HG02970 (cell line): Measurements from ENCODE around the gene GREM2.

Source experiments
- ATAC-seq: cut with Tn5 transposase; IDR thresholded peaks from one replicate; pipeline ENCODE4 v1.9.1; 2021; ENCODE audit warnings: mild to moderate bottlenecking, moderate library complexity, moderate number of reproducible peaks; ENCODE audit not compliant: unreplicated experiment, low FRiP score

GREM2 gene

DNA sequence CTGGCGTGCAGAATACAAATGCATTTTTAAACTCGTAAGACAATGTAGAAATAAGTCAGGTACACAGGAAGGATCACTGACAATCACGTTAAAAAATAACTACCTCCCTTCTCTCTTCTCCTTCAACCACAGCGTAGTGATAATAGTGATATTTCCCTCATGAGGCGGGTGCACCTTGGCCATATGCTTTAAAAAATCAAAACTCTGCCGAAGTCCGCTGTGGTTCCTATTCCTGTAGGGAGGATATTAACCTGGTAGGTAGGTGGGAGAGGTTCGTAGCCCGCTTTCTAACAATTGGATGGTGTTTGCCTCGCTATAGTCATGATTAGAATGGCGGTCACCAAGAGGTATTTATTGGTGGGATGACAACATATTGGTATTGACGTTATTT, 732 bp downstream of the GREM2 start:
- ATAC-seq, result no peak

DNA sequence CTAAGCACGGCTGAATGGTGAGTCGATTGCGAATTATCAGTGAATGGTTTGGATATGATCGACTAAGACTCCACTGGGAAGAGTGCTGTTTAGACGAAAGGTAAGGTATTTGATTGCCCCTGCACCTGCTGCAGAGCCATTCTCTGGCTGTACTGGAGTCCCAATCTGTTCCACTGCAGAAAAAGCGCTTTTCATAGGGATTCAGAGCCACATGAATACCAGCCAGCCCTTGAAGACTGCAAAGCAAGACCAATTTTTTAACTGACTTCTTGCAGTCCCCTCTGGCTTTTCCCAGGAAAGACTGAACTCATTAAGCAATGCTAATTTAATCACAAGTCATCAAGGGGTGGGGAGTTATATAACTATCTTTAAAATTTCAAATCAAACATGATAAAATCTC, 1.3 kb downstream of the GREM2 start:
- no peak for ATAC-seq

DNA sequence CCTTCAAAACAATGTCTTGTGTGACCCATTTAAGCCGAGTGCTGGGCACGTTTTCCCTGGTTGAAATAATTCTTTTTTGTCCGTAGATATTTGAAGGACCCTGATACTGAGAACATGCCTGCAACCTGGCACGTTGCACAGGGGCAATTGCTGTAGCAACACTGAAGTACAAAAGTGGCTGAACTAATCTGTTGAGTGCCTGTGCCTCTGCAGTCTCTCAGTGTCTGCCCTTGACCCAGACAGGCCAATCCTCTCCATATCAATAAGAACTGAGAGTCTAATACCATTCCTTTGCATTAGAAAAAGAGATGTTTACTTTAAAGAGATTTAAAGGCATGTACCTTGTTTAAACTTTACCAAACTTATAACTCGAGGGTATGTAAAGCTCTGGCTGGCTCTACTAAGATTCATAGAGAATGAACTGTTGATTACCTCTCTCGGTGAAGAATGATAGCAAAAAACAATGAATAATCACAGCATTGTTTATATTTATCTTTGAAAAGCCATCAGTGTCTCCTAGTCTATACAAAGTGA, 2.4 kb downstream of the GREM2 start:
- ATAC-seq, result no peak

DNA sequence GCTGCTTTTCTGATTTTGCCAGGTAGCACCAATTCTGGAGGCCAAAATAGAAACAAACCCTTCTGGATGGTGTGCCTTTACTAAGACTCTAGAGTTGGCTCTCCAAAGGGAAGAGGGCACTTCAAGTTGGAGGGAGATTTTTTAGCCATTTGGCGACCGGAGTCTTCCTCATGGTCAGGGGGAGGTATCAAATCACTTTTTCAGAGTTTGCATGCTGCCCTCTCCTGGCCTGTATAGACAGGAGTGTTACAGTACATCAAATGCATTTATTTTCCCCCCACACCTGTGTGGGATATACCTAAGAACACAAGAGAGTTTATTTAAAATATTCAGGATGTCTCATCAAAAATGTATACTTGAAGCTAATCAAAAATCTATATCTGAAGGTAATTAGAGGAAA, 3.2 kb downstream of the GREM2 start:
- no peak for ATAC-seq

DNA sequence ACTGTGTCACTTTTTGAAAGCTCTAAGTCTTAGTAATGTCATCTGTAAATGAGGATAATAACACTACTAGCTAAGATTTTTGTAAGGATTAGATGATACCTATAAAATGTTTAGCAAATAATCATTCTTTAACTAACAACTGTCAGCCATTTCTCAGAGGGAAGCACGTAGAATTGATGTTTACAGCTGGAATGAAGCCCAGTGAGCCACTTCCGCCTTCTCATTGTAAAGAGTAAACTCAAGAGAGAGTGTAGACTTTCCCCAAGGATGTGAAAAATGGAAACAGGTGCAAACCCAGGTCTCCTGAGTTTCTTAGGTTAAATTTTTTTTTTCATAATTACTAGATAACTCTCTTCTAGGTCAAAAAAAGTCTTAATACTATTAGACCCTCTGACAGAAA, 4.9 kb downstream of the GREM2 start:
- no peak for ATAC-seq

DNA sequence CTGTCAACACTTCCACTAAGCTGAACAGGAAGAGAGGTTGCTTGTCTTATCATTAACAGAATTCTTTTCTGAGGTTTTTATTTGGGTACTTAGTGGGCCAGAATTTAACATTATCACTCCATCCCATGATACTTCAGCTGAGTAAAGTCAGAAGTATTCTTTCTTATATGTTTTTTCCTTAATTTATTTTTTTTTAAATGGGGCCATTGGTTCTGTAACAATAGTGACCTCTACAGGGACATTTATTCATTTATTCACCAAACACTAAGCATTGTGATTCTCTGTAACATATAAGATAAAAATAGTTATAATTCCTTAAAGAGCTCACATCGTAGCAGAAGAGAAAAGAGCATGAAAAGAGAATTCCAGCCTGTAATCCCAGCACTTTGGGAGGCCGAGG, 9.8 kb downstream of the GREM2 start:
- ATAC-seq, result no peak

DNA sequence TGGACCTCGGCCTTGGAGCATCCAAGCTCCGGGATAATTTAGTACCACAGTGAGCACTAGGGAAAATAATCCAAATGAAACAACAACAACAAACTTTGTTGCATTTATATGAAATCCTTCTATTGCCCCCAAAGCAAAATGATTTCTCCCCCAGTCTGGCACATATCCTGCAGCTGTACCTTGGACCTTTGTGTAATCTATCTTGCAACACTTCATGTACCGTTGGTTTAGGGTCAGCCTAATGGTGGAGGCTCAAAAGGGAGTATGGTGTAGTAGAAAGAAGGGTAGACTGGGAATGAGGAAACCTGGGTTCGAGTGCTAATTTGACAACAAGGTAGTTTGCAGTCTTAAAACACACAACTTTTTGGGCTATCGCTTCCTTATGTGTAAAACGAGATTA, 12.1 kb downstream of the GREM2 start:
- no peak for ATAC-seq

DNA sequence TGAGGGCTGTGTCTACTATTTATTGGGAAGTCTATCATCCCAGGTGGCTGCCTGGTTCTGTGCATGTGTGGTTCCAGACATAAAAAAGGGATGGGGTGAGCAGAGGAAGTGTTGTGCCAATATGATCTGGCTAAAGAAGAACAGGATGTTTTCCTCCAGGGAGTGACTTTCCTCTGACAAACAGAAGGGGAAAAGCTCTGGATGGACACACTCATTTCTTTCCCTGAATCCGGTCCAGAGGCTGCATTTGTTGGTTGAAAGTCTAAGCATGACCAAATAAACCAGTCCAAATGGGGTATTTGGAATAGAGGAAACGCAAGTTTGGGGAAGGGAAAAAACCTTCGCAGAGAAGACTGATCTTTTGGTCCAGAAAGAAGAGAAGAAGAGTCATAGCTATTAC, 12.7 kb downstream of the GREM2 start:
- no peak for ATAC-seq

DNA sequence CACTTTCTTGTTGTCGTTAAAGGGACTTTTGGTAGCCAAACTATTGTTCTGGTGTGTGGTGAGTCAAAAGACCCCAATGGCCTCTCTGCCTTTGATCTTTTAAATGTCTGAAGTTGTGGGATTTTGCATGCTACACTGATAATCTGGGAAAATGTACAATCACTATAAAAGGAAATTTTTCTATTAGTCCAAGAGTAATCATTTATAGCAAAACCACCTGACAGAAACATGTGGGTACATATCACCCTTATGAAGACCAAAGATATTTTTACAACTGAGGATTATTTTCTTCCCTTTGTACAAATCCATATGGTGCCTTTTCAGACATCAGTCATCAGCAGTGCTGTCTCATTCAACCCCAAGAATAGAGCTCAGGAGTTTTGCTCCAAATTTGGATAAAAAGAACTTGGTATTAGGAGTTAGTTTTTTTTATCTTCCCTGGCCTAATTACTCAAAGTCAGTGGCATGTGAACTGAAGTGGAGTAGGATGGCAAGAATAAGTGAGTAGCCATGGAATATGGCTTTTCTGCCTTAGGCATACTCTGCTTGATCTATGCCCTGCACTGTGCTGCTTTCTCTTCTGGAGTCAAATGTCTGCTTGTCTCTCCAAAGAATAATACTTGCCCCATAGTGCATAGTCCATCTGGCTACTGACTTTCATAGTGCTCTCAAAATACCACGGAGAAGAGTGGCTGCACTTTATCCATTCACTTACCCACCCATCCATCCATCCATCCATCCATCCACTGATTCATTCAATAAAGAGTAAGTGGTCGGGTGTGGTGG, 13.5 kb downstream of the GREM2 start:
- ATAC-seq, result no peak

DNA sequence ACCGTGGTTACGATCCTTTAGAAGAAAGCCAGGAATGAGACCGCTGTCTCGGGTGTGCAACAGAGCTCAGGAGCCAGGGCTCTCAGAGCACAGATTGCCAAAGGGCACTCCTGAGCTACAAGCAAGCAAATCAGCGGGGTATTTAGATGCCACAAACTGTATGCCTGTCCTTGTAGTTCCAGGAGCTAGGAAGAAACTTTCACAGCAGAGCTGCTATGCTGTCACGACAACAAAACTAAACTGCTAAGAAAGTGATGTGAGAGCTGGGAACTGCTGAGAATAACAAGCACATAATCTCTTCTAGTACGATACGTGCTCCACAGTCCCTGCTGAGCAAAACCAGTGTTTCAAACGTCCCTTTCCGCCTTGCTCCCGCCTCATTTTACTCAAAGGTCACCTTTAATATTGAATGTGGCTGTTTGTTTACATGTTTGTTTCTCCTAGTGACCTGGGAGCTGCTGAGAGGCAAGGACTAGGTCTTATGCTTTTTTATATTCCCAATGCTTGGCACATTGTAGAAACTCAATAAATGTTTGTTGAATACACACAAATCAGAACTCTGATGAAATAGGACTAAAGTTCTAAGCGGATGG, 14.7 kb downstream of the GREM2 start:
- ATAC-seq, result no peak

DNA sequence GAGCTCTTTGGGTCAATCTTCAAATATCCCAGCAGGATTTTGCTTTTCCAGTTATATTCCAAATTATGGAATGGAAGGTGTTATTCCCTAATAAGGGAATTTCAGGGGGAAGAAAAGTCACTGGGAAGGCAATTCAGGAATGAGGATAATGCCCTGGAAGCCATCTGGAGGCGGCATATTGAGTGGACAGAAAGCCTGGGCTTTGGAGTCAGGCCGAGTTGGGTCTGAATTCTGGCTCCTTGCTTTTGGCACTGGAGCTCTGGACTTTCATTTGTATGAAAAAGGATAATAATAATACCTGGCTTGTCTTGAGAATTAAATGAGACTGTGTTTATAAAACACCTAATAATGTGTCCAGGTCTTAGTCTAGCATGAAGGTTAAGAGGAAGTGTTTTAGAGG, 16.5 kb downstream of the GREM2 start:
- ATAC-seq, result no peak

DNA sequence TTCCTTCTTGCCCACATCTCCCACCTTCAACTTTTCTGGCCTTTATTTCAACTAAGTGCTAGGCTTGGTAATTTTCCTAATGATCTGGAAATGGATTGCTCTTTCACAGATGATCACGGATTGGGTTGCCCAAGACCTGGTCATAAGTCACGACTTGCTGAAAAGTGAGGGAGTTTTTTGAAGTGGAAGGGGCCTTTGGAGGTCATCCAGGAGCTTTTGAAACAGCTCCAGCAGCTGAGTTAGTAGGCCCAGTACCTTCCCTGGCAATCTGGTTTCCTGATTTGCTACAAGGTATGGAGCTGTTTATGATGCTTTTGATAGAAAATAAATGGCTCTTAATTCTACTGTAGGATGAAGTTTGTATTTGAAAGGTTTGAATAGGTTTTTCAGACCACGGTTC, 20.4 kb downstream of the GREM2 start:
- ATAC-seq, result no peak

DNA sequence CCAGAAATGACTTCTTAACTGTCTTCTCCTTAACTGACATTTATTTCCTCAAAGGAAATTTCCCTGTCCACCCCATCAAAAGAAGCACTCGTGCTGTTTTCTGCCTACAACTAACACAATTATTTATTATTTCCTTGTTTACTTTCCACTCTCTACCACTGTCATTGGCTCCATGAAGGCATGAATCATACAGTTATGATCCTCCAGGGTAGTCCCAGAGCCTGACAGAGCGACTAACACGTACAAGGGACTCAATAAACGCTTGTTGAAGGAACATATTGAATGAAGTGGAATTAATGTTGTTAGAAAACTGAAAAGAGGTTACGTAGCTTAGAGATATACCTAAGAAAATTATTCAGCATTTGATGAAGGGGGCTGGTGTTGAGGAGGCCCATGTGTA, 20.9 kb downstream of the GREM2 start:
- no peak for ATAC-seq

DNA sequence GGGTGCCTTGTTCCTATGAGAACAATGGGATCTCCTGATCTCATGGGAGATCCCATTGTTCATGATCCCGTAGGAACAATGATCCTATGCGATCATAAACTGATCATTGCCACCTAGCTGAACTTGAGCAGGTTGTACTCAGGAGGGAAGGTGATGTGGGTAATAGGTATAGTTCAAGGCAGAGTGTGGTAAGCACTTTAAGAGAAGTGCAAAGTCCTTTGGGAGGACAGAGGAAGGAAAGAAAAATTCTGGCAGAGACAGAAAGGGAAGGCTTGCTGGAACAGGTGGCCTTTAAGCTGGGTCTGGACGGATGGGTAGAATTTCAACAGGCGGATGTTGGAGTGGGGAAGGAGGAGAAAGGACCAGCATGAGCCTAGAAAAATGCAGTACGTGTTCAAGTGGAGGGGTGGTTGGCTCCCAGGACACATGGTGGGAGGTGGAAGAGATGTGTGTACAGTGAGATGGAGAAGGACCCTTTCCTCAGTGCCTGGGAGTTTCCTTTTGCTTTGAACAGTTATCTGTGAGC, 22.3 kb downstream of the GREM2 start:
- ATAC-seq, result no peak

DNA sequence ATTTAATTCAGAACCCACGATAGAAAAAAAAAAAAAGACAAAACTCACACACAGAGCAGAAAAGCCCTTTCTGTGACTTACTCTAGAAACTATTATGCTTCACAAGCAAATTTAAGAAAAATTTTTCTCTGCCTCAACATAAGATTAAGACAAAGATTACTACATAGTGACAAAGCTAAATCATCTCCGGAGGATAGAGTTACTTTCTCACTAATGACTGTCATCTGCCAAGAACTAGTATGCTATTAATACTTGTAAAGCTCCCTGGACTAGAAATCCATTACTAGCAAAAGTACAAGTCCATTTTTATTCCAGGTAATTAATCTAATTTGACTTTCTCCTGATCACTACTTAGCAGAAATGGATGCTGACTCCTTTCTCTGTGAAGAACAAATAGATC, 25.9 kb downstream of the GREM2 start:
- ATAC-seq, result no peak

DNA sequence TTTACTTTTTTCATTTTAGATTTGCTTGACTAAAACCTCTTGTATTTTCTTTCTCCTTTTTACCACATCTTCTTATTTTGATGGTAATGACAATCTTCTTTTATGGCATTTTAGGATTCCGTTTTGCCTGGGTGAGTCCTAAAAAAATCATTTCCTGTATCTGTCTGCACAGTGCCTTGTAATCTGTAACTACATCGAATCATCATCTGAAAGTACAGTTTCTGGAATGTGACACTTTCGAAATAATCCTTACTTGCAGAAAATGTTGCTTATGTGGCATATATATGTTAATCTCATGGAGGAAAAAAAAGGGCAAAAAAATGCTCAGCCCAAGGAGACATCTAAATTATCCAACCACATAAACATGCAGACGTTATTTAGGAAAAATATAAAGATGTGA, 29.0 kb downstream of the GREM2 start:
- no peak for ATAC-seq

DNA sequence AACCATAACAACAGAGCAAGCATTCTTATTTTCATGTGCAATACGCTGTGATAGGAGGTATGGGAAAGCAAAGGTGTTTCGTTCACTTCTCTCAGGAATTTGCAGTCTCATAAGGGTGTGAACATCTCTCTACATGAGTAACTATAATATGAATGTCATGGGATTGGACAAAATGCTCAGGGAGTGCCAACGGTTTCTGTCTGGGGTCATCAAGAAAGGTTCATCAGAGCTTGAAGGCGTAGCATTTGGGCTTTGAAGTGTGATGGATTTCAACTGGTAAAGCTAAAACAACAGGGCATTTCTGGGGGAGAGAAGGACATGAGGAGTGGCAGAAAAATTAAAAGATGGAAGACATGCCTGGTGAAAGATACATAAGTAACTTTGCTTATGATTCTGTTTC, 32.4 kb downstream of the GREM2 start:
- ATAC-seq, result no peak

DNA sequence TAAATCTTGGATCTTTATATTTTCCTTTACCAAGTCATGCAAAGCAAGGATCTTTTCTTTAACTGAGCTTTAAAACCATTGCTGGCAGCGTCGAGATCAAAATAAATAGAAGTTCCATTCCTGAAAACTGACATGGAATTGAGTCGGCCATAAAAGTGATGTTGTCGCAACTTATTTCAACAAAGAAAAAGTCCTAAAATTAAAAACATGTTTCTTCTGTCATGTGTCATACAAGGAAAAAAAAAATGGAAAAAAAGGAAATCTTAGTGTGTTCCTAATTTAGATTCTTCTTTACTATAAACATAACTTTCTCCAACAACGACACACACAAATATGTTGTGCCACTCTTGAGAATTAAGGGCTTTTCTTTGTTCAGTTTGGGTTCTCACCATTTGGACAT, 34.9 kb downstream of the GREM2 start:
- no peak for ATAC-seq

DNA sequence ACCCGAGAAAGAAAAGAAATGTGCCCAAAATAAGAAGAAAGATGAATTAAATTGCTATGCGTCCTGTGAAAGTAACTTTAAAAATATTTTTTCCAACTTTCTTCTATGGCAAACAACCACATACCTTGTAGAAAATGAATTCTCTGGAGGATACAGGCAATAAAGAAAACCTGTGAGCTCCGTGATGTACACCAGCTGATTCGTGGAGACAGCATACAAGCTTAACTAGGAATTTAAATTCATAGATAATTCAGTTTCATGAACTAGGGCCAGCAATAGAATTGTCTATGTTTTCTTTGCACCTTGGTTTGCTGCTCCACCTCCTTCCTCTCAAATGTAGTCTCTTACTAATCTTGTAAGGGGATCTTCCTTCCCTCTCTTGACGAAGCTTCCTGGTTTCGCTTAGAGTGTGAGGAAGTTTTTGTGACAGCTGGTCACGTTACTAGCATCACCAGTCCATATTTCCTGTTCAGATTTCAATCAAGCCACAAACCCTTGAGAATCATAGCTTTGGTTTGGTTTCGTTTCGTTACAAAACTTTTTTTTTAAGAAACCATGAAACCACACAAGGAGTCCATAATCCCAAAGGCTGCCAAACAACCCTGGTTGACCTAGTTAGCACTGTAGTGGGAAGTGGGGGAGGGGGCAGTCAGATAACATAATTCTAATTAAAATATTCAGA, 35.8 kb downstream of the GREM2 start:
- no peak for ATAC-seq

DNA sequence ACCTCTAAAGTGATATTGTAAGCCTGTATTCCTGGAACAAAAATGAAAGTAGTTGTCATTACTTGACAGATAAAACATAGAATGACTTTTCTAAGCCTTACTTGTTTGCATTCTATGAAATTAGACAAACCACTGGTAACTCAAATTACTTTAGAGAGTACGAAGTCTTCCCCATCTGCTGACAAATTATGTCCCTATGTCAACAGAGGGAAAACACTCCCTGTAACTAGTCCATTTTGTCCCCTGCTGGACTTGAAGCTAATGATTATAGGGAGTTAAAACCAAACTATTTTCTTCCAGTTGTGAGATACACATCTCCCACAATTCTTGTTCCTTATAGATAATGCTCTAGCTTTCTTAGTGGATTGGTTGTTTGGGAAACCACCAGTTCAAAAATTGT, 39.6 kb downstream of the GREM2 start:
- no peak for ATAC-seq

DNA sequence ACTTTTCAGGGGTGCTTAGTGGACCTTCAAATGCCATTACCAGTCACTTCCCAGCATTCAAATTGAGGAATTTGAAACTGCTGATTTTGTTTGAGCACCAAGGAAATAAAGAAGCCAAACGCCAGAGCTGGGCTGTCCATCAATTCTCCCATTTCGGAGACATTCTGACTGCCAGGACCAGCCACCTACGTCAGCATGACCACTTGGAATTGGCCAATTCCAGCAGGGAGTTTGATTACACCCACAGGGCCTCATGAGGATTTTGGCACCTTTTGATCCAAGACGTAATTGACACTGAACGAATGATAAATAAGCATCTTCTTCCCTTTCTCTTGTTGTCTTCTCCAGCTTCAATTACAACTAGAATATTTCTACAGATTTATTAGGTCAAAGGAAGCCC, 40.2 kb downstream of the GREM2 start:
- no peak for ATAC-seq
